K562 (cell line): ENCODE data around the gene CRTC3. TPM values are rescaled to one million over a fixed set of nuclear protein-coding genes. Genes with fewer than 3 reads are reported as not detected.
A peak's percentile ranks its signal among the peaks of the same experiment; 100 is the strongest.

Experiments used
- ATAC-seq: fragments of 200-7000 bp; cut with Tn5 transposase; 3 replicates; pipeline ENCODE4 v1.9.1; 2020; ENCODE audit warnings: moderate library complexity
- BruUV-seq: library from RNA; stranded (reverse); fragments of 400-500 nt; replicated peaks from 2 replicates; lab custom pipeline; 2021; lab: Mats Ljungman, UMichigan
- CTCF ChIA-PET: fragments of 300-600 bp; formaldehyde crosslinking; extraction: SDS; loops from one replicate; lab custom pipeline; 2021; ENCODE audit warnings: low intra/inter-chr PET ratio; lab: Yijun Ruan, JAX
- POLR2A ChIA-PET: fragments of 300-600, 350-650 bp; sonication (Branson Sonifier 250); formaldehyde crosslinking; extraction: SDS; loops from one replicate; lab custom pipeline; 2021; ENCODE audit warnings: antibody characterized with exemption, inconsistent platforms; lab: Yijun Ruan, JAX
- DNase-seq, 4 experiments: peaks; one replicate each; pipeline versions ENCODE4 v3.0.0 to v3.0.0-alpha.2; 2011 to 2018; ENCODE audit warnings: low spot score in 3 of 4, mixed read lengths in 3 of 4; ENCODE audit errors: extremely low read depth in 1 of 4
- FAIRE-seq: peaks from 2 replicates; lab custom pipeline; 2011; peaks lifted over from hg19 to GRCh38; lab: Jason Lieb, UNC
- H2AFZ ChIP-seq: 2 replicates; pipeline ENCODE4 v1.6.0; 2011; ENCODE audit warnings: low read depth, low read length, control low read depth, inconsistent platforms
- H3K27ac ChIP-seq: fragments of 200-600 bp; 3 replicates; pipeline ENCODE4 v1.8.0; 2011; ENCODE audit warnings: low read depth, mild to moderate bottlenecking, control low read depth, inconsistent platforms, low read length, moderate library complexity, mixed read lengths; ENCODE audit errors: extremely low read depth
- H3K27me3 ChIP-seq, 2 experiments: fragments of 300-600 bp in 1 of 2; 2 replicates in 1 of 2; 3 replicates in 1 of 2; pipeline versions ENCODE4 v1.6.0 to v1.8.0; 2011; ENCODE audit warnings: inconsistent platforms in 2 of 2, low read length in 2 of 2, mild to moderate bottlenecking in 1 of 2, mixed read lengths in 1 of 2, moderate library complexity in 1 of 2; ENCODE audit not compliant: control insufficient read depth in 2 of 2, insufficient read depth in 2 of 2
- H3K36me3 ChIP-seq: fragments of 300-600 bp; 3 replicates; pipeline ENCODE4 v1.8.0; 2011; ENCODE audit warnings: mild to moderate bottlenecking, low read length, inconsistent platforms; ENCODE audit not compliant: control insufficient read depth, insufficient read depth
- H3K4me1 ChIP-seq, 2 experiments: fragments of 200-600 bp in 1 of 2; replicated peaks in 1 of 2; 2 replicates in 1 of 2; 3 replicates in 1 of 2; pipeline versions ENCODE4 v1.5.1 to v1.8.0; 2011; ENCODE audit warnings: inconsistent platforms in 2 of 2, low read length in 2 of 2, mild to moderate bottlenecking in 1 of 2, mixed read lengths in 1 of 2, moderate library complexity in 1 of 2; ENCODE audit not compliant: control insufficient read depth in 2 of 2, insufficient read depth in 2 of 2
- H3K4me2 ChIP-seq: 2 replicates; pipeline ENCODE4 v1.6.1; 2011; ENCODE audit warnings: low read length, control low read depth, inconsistent platforms, mixed read lengths; ENCODE audit not compliant: insufficient read depth
- H3K4me3 ChIP-seq: fragments of 200-600 bp; sonication (generic), shearing (Covaris generic); 2 replicates; pipeline ENCODE4 v1.5.1; 2016; ENCODE audit warnings: control low read depth, inconsistent platforms
- H3K79me2 ChIP-seq: fragments of 200-600 bp; 3 replicates; pipeline ENCODE4 v1.8.0; 2011; ENCODE audit warnings: low read length, inconsistent platforms; ENCODE audit not compliant: control insufficient read depth, insufficient read depth
- H3K9ac ChIP-seq, 2 experiments: 2 replicates each; pipeline versions ENCODE4 v1.6.0 to v1.6.1; 2011; ENCODE audit warnings: low read depth in 2 of 2, low read length in 2 of 2, control low read depth in 1 of 2, inconsistent platforms in 1 of 2, mild to moderate bottlenecking in 1 of 2, mixed read lengths in 1 of 2; ENCODE audit not compliant: insufficient read depth in 1 of 2
- H3K9me1 ChIP-seq: one replicate; pipeline ENCODE4 v1.6.0; 2011; ENCODE audit warnings: inconsistent platforms, mild to moderate bottlenecking, low read length, moderate library complexity; ENCODE audit not compliant: control insufficient read depth, insufficient read depth
- H3K9me3 ChIP-seq: replicated peaks from 2 replicates; pipeline ENCODE4 v1.5.1; 2011; ENCODE audit warnings: low read depth, low read length, inconsistent platforms; ENCODE audit not compliant: control insufficient read depth, insufficient read depth
- H4K20me1 ChIP-seq: replicated peaks from 2 replicates; pipeline ENCODE4 v1.6.1; 2011; ENCODE audit warnings: low read length, inconsistent platforms, mixed read lengths; ENCODE audit not compliant: control insufficient read depth, insufficient read depth
- CREBBP ChIP-seq: IDR thresholded peaks from one replicate; pipeline ENCODE4 v1.6.1; 2012; ENCODE audit warnings: low read depth, mild to moderate bottlenecking, control low read depth, inconsistent platforms, low read length
- EGR1 ChIP-seq: fragments of 450-650 bp; conservative IDR thresholded peaks from 2 replicates; pipeline ENCODE4 v1.6.1; 2017; ENCODE audit warnings: mild to moderate bottlenecking
- FOXA1 ChIP-seq: fragments of 450-650 bp; IDR thresholded peaks from 2 replicates; pipeline ENCODE4 v1.6.1; 2016; ENCODE audit warnings: mild to moderate bottlenecking, borderline replicate concordance
- GABPB1 ChIP-seq: sonication (generic); formaldehyde crosslinking; IDR thresholded peaks from 2 replicates; pipeline ENCODE4 v1.8.0; 2022; ENCODE audit warnings: mild to moderate bottlenecking, missing genetic modification reagents
- GATA2 ChIP-seq: sonication (generic); formaldehyde crosslinking; IDR thresholded peaks from 2 replicates; pipeline ENCODE4 v1.4.0; 2020; ENCODE audit warnings: mild to moderate bottlenecking, missing genetic modification reagents
- POLR2B ChIP-seq: fragments of 450-650 bp; IDR thresholded peaks from 2 replicates; pipeline ENCODE4 v1.6.1; 2018; ENCODE audit warnings: low read depth; ENCODE audit not compliant: partially characterized antibody
- SMAD3 ChIP-seq: fragments of 450-650 bp; formaldehyde crosslinking; conservative IDR thresholded peaks from 2 replicates; pipeline ENCODE4 v1.4.0; 2020; ENCODE audit warnings: mild to moderate bottlenecking
- STAT5A ChIP-seq: IDR thresholded peaks from 2 replicates; pipeline ENCODE4 v1.6.1; 2012; ENCODE audit warnings: low read length, inconsistent platforms, borderline replicate concordance
- STAT5B ChIP-seq: fragments of 250-450 bp; sonication (Bioruptor Pico); IDR thresholded peaks from 2 replicates; pipeline ENCODE4 v1.8.0; 2021; ENCODE audit warnings: mild to moderate bottlenecking, inconsistent platforms
- TBL1XR1 ChIP-seq, 2 experiments: IDR thresholded peaks; 2 replicates each; pipeline ENCODE4 v1.6.1; 2012; ENCODE audit warnings: improper control_type of control experiment in 2 of 2, low read length in 2 of 2, mild to moderate bottlenecking in 1 of 2
- ZNF444 ChIP-seq: fragments of 250-450 bp; sonication (Bioruptor Pico); IDR thresholded peaks from 2 replicates; pipeline ENCODE4 v1.4.0; 2020; ENCODE audit warnings: mild to moderate bottlenecking, moderate library complexity
- ZNF589 ChIP-seq: fragments of 200-800 bp; sonication (Bioruptor generic); IDR thresholded peaks from 2 replicates; pipeline ENCODE4 v1.6.1; 2016; ENCODE audit warnings: low read depth, missing genetic modification characterization, missing compliant biosample characterization
- ZZZ3 ChIP-seq: fragments of 450-650 bp; IDR thresholded peaks from 2 replicates; pipeline ENCODE4 v1.6.1; 2016; ENCODE audit warnings: antibody characterized with exemption, mild to moderate bottlenecking, moderate library complexity
- WGBS: fragments of 100-300 bp; shearing (Covaris generic); methylation state at CpG from one replicate; pipeline ENCODE4 v1.1.6; 2016; ENCODE audit warnings: low coverage, mixed read lengths; ENCODE audit not compliant: insufficient coverage; ENCODE audit errors: missing lambda C conversion rate; 5-methylcytosine and 5-hydroxymethylcytosine counted together
- in situ Hi-C: fragments of 300-500 bp; cut with MboI; formaldehyde crosslinking; loops from 4 replicates; pipeline ENCODE4 v1.15.0; 2018; ENCODE audit warnings: inconsistent platforms, mixed read lengths
- intact Hi-C: fragments of 100-400 bp; cut with micrococcal nuclease; formaldehyde crosslinking; loops from 2 replicates; pipeline ENCODE4 v1.14.2; 2022
- polyA plus RNA-seq, 8 experiments: library from polyadenylated mRNA; depleted of rRNA in 4 of 8; stranded (reverse) in 5 of 8; unstranded in 3 of 8; fragments of >200 nt; fragmentation: Nextera tagmentation in 2 of 8; fragmentation: Illumina TruSeq in 1 of 8; extraction: Ambion mirVana in 2 of 8; extraction: Trizol in 1 of 8; gene quantifications; 2 replicates each; pipeline versions ENCODE4 v1.2.1 to v1.2.3, GENCODE V29; 2011 to 2014; ENCODE audit warnings: inconsistent platforms in 1 of 8, missing spikeins in 1 of 8
- total RNA-seq, 7 experiments: library from RNA; depleted of rRNA in 6 of 7; stranded (reverse); fragments of >200 nt in 6 of 7; fragmentation: Illumina TruSeq in 2 of 7; extraction: Trizol in 2 of 7; gene quantifications; 2 replicates each; pipeline versions ENCODE4 v1.2.1 to v1.2.3, GENCODE V29; 2011 to 2021; ENCODE audit warnings: low replicate concordance in 1 of 7
- TF ChIP-seq, protein P1 (sequence below): sonication (generic); formaldehyde crosslinking; IDR thresholded peaks from 2 replicates; pipeline ENCODE4 v1.8.0; 2022; ENCODE audit warnings: mild to moderate bottlenecking, missing genetic modification reagents
- TF ChIP-seq, protein P2 (sequence below): fragments of 250-450 bp; sonication (Bioruptor Pico); IDR thresholded peaks from 2 replicates; pipeline ENCODE4 v1.4.0; 2020; ENCODE audit warnings: mild to moderate bottlenecking
- TF ChIP-seq, protein P3 (sequence below): fragments of 250-450 bp; sonication (Bioruptor Pico); IDR thresholded peaks from 2 replicates; pipeline ENCODE4 v1.8.0; 2022; ENCODE audit warnings: moderate library complexity, mild to moderate bottlenecking, inconsistent platforms
- TF ChIP-seq, protein P4 (sequence below): fragments of 450-650 bp; IDR thresholded peaks from one replicate; pipeline ENCODE4 v1.6.1; 2018; ENCODE audit warnings: mild to moderate bottlenecking, moderate library complexity; ENCODE audit not compliant: partially characterized antibody

The CRTC3 gene
- total and polyA plus RNA-seq, 9 of the 15 experiments (the other 6 are each of a cell fraction or from before 2014, with no cell fraction given) = 1.2 to 19.0 (median 11.6) TPM

DNA sequence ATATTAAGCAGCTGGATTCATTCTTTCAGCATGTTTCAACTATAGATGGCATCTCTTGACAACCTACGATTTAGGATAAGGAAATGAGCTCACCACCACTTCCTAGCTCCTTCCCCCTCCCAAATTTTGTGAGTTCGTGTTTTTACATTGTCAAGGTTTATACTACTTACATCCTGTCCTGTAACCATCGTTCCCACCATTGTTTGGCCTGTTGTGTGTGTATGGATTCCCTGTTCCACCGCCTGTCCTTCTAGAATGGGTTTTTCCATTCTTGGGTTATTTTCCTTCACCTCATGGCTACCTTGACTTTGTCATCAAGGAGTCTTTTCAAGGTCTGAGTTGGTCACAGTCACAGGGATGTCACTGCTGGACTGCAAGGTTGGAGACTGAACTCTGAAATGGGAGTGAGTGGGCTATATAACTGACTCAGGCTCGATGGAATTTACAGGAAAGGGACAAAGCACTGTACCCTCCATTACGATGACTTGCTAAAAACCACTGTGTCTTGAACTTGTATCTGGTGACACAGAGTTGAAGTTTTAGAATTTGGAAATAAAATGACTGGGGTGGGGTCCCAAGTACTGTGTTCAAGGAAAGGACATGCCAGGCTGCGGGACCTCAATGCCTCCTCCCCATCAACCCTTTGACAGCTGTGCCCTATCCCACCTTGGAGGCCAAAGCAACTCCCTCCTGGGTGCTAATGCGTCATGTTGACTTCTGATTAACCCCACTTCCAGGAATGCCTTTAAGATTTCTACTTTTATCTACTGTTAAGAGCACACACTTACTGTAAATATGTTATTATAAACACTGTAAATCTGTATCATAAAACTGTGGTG, 120.6 kb downstream of the CRTC3 start:
- CTCF ChIA-PET = interaction anchor here (1.2 kb wide), 1 partner anchor 43 kb away, joined by 6 read pairs; no protein-coding TSS in a partner anchor
- H3K36me3 ChIP-seq = no peaks in the 10 kb centered on the region
- H3K4me2 ChIP-seq = peak overlapping the region; percentile 66
- H2AFZ ChIP-seq = peak overlapping the region; percentile 99
- H3K9ac ChIP-seq = peak overlapping the region; percentile 46 to 69; a peak in 3 of 4 replicates
- H3K9me3 ChIP-seq = 0 out of 2 replicates have a peak, but pooled peaks cover 3% of the 10 kb centered on the region
- DNase-seq (peak in 2 of 4 experiments; percentile 49 to 69), FAIRE-seq (peak; percentile 76), ATAC-seq (peak; percentile 34)
- no peak overlapping the region for H3K4me3 ChIP-seq
- H3K4me1 ChIP-seq = peaks cover 38 to 39% of the 10 kb centered on the region in 2 experiments
- no peaks in the 10 kb centered on the region for H3K79me2 ChIP-seq
- intact Hi-C loops (loop anchor here (5.0 kb wide), 1 partner anchor 222 kb away; no protein-coding TSS in a partner anchor), in situ Hi-C loops (no loop called here)
- POLR2A ChIA-PET = interaction anchor here (0.6 to 1.7 kb wide), 7 partner anchors 10 to 220 kb away, joined by 3 to 6 read pairs (median 4); partner anchors contain the start of gene BLM
- no peaks in the 10 kb centered on the region for H3K9me1 ChIP-seq
- H3K27ac ChIP-seq = peak overlapping the region; percentile 97
- 3% methylated on average over 8 of the region's 8 CpGs for WGBS
- H4K20me1 ChIP-seq = no peaks in the 10 kb centered on the region
- BruUV-seq = no TSS peak
- no peaks in the 10 kb centered on the region for H3K27me3 ChIP-seq
- TF ChIP-seq GABPB1 (CRISPR knock-in tag) (peak; percentile 39; the same call in 1 of the 2 replicates), STAT5A (peak; percentile 70), ZZZ3 (no peak), ZNF589 (CRISPR knock-in tag) (peak; percentile 96), STAT5B (CRISPR knock-in tag) (no peak), ZNF444 (CRISPR knock-in tag) (no peak), GATA2 (CRISPR knock-in tag) (no peak), POLR2B (peak; percentile 30), CREBBP (no peak), FOXA1 (no peak), SMAD3 (no peak; the same call in 1 of the 2 replicates), EGR1 (no peak; the same call in 1 of the 2 replicates), TBL1XR1 (IDR thresholded peaks at IDR 0.05; ENCODE audit: low read length in 2 of 2) (peak in 1 of 2 experiments; percentile 43; a peak in 1 of 4 replicates)
- TF ChIP-seq, protein P1, sequence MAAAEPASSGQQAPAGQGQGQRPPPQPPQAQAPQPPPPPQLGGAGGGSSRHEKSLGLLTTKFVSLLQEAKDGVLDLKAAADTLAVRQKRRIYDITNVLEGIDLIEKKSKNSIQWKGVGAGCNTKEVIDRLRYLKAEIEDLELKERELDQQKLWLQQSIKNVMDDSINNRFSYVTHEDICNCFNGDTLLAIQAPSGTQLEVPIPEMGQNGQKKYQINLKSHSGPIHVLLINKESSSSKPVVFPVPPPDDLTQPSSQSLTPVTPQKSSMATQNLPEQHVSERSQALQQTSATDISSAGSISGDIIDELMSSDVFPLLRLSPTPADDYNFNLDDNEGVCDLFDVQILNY (CRISPR knock-in tag) = no peak
- TF ChIP-seq, protein P2, sequence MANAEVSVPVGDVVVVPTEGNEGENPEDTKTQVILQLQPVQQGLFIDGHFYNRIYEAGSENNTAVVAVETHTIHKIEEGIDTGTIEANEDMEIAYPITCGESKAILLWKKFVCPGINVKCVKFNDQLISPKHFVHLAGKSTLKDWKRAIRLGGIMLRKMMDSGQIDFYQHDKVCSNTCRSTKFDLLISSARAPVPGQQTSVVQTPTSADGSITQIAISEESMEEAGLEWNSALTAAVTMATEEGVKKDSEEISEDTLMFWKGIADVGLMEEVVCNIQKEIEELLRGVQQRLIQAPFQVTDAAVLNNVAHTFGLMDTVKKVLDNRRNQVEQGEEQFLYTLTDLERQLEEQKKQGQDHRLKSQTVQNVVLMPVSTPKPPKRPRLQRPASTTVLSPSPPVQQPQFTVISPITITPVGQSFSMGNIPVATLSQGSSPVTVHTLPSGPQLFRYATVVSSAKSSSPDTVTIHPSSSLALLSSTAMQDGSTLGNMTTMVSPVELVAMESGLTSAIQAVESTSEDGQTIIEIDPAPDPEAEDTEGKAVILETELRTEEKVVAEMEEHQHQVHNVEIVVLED = no peak
- TF ChIP-seq, protein P3, sequence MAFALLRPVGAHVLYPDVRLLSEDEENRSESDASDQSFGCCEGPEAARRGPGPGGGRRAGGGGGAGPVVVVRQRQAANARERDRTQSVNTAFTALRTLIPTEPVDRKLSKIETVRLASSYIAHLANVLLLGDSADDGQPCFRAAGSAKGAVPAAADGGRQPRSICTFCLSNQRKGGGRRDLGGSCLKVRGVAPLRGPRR = peak; percentile 52; the same call in 1 of the 2 replicates
- TF ChIP-seq, protein P4, sequence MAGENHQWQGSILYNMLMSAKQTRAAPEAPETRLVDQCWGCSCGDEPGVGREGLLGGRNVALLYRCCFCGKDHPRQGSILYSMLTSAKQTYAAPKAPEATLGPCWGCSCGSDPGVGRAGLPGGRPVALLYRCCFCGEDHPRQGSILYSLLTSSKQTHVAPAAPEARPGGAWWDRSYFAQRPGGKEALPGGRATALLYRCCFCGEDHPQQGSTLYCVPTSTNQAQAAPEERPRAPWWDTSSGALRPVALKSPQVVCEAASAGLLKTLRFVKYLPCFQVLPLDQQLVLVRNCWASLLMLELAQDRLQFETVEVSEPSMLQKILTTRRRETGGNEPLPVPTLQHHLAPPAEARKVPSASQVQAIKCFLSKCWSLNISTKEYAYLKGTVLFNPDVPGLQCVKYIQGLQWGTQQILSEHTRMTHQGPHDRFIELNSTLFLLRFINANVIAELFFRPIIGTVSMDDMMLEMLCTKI = no peak
